T-helper 2 cell treated with Interferon-gamma antibody and Interleukin-4, amounts not matched to agents 5 μg/mL and 100 μg/mL, for 36 hours (primary cell): ENCODE measurements around the gene WNT9A.
"Not testable (repeated sequence)": the region's sequence is repeated elsewhere in the genome, so short reads cannot be mapped to it uniquely, and the experiment has no call there.

Experiments used
- DNase-seq: peaks from one replicate; pipeline ENCODE4 v3.0.0; 2021; ENCODE audit warnings: low spot score
- H3K27ac Mint-ChIP-seq: one replicate; pipeline ENCODE4 v1.8.0; 2021; ENCODE audit warnings: mild to moderate bottlenecking, mixed read lengths
- H3K27me3 Mint-ChIP-seq: one replicate; pipeline ENCODE4 v1.8.0; 2021; ENCODE audit warnings: low read depth, mixed read lengths
- H3K36me3 Mint-ChIP-seq: one replicate; pipeline ENCODE4 v1.8.0; 2021; ENCODE audit warnings: low read depth, mixed read lengths
- H3K4me1 Mint-ChIP-seq: one replicate; pipeline ENCODE4 v1.8.0; 2021; ENCODE audit warnings: low read depth, mixed read lengths
- H3K4me3 Mint-ChIP-seq: one replicate; pipeline ENCODE4 v1.8.0; 2022; ENCODE audit warnings: mild to moderate bottlenecking, moderate library complexity, mixed read lengths
- H3K9me3 Mint-ChIP-seq: one replicate; pipeline ENCODE4 v1.8.0; 2021; ENCODE audit warnings: mixed read lengths

WNT9A gene

GRCh38 chr1:227947676-227948492 is at the start of gene WNT9A:
WNT9A (minus strand) TSS chr1:227947932; CDS start chr1:227947887, 45 bp downstream.
- Mint-ChIP-seq H3K36me3 (no peaks in the 10 kb centered on the region), H3K27ac (no peak within 1 kb of the TSS), H3K27me3 (peaks cover 32% of the 10 kb centered on the region), H3K9me3 (no peaks in the 10 kb centered on the region), H3K4me1 (peaks cover 5% of the 10 kb centered on the region), H3K4me3 (peak within 1 kb of the TSS; percentile 66)
- no peak for DNase-seq

- Mint-ChIP-seq H3K4me1 (no peaks in the 10 kb centered on the region), H3K27me3 (peaks cover 2% of the 10 kb centered on the region), H3K4me3 (no peak overlapping the region), H3K36me3 (peaks cover 2% of the 10 kb centered on the region), H3K27ac (no peak overlapping the region), H3K9me3 (peaks cover 17% of the 10 kb centered on the region)
- no peak for DNase-seq
These were observed 48.6 kb upstream of the WNT9A start for GRCh38 chr1:227996187-227996950.

- Mint-ChIP-seq H3K4me3 (no peak overlapping the region), H3K9me3 (peaks cover 17% of the 10 kb centered on the region), H3K4me1 (no peaks in the 10 kb centered on the region), H3K27me3 (peaks cover 6% of the 10 kb centered on the region), H3K27ac (no peak overlapping the region), H3K36me3 (peaks cover 2% of the 10 kb centered on the region)
- DNase-seq = no peak
These were observed 47.0 kb upstream of the WNT9A start for GRCh38 chr1:227994632-227995300.

- Mint-ChIP-seq H3K36me3 (no peaks in the 10 kb centered on the region), H3K27me3 (peaks cover 29% of the 10 kb centered on the region), H3K27ac (no peak overlapping the region), H3K4me3 (no peak overlapping the region), H3K4me1 (no peaks in the 10 kb centered on the region), H3K9me3 (no peaks in the 10 kb centered on the region)
- no peak for DNase-seq
These were observed 39.4 kb upstream of the WNT9A start for GRCh38 chr1:227987181-227987580.

GRCh38 chr1:227975583-227976283 is 28.0 kb upstream of the WNT9A start:
- H3K9me3 Mint-ChIP-seq, H3K27me3 Mint-ChIP-seq, H3K27ac Mint-ChIP-seq, H3K36me3 Mint-ChIP-seq, DNase-seq, H3K4me1 Mint-ChIP-seq, H3K4me3 Mint-ChIP-seq: not testable (repeated sequence)

- H3K9me3 Mint-ChIP-seq, H3K27ac Mint-ChIP-seq, H3K36me3 Mint-ChIP-seq, H3K27me3 Mint-ChIP-seq, DNase-seq, H3K4me1 Mint-ChIP-seq, H3K4me3 Mint-ChIP-seq: not testable (repeated sequence)
These were observed 26.1 kb upstream of the WNT9A start for GRCh38 chr1:227973724-227974288.

- not testable (repeated sequence) for H3K4me3 Mint-ChIP-seq, H3K27ac Mint-ChIP-seq, H3K4me1 Mint-ChIP-seq, DNase-seq, H3K36me3 Mint-ChIP-seq, H3K9me3 Mint-ChIP-seq, H3K27me3 Mint-ChIP-seq
These were observed 25.2 kb upstream of the WNT9A start for GRCh38 chr1:227972843-227973374.

- H3K27ac Mint-ChIP-seq, H3K9me3 Mint-ChIP-seq, H3K4me3 Mint-ChIP-seq, H3K36me3 Mint-ChIP-seq, H3K4me1 Mint-ChIP-seq, H3K27me3 Mint-ChIP-seq, DNase-seq: not testable (repeated sequence)
These were observed 24.5 kb upstream of the WNT9A start for GRCh38 chr1:227972283-227972679.

- not testable (repeated sequence) for H3K27ac Mint-ChIP-seq, H3K27me3 Mint-ChIP-seq, H3K9me3 Mint-ChIP-seq, H3K4me3 Mint-ChIP-seq, H3K36me3 Mint-ChIP-seq, DNase-seq, H3K4me1 Mint-ChIP-seq
These were observed 24.0 kb upstream of the WNT9A start for GRCh38 chr1:227971643-227972282.

GRCh38 chr1:227971216-227971615 is 23.5 kb upstream of the WNT9A start:
- H3K4me3 Mint-ChIP-seq, H3K27me3 Mint-ChIP-seq, DNase-seq, H3K27ac Mint-ChIP-seq, H3K36me3 Mint-ChIP-seq, H3K9me3 Mint-ChIP-seq, H3K4me1 Mint-ChIP-seq: not testable (repeated sequence)

- not testable (repeated sequence) for H3K4me1 Mint-ChIP-seq, H3K27ac Mint-ChIP-seq
These were observed 22.6 kb upstream of the WNT9A start for GRCh38 chr1:227970076-227970995.

GRCh38 chr1:227967815-227968214 is 20.1 kb upstream of the WNT9A start:
- not testable (repeated sequence) for H3K27ac Mint-ChIP-seq, DNase-seq, H3K9me3 Mint-ChIP-seq, H3K4me3 Mint-ChIP-seq, H3K36me3 Mint-ChIP-seq, H3K27me3 Mint-ChIP-seq, H3K4me1 Mint-ChIP-seq

More at GRCh38 chr1:227970076-227970995, 22.6 kb upstream of the WNT9A start:
- not testable (repeated sequence) for H3K36me3 Mint-ChIP-seq, H3K9me3 Mint-ChIP-seq, H3K27me3 Mint-ChIP-seq, DNase-seq, H3K4me3 Mint-ChIP-seq
